GM12873 (cell line): ENCODE data around the gene CATSPER1.

Experiments
- CTCF ChIP-seq: IDR thresholded peaks from 2 replicates; pipeline ENCODE4 v1.5.1; 2012; ENCODE audit warnings: low read depth, mild to moderate bottlenecking, moderate library complexity, low read length, control low read depth; ENCODE audit not compliant: insufficient read depth; ENCODE audit errors: missing control alignments

The CATSPER1 gene

GRCh38 chr11:66044757-66045156, 18.5 kb upstream of the CATSPER1 start:
- no peak for TF ChIP-seq CTCF

GRCh38 chr11:66042996-66043906, 17.0 kb upstream of the CATSPER1 start:
- TF ChIP-seq CTCF = no peak

- no peak for TF ChIP-seq CTCF
Observed at GRCh38 chr11:66042227-66042995, 16.1 kb upstream of the CATSPER1 start.

- TF ChIP-seq CTCF = no peak
Observed at GRCh38 chr11:66039765-66040164, 13.5 kb upstream of the CATSPER1 start.

- no peak for TF ChIP-seq CTCF
Observed at GRCh38 chr11:66037327-66037726, 11.0 kb upstream of the CATSPER1 start.

GRCh38 chr11:66036334-66036710, 10.0 kb upstream of the CATSPER1 start:
- TF ChIP-seq CTCF = no peak

GRCh38 chr11:66035653-66036333, 9.5 kb upstream of the CATSPER1 start:
- no peak for TF ChIP-seq CTCF
